IPS-20b (cell line): ENCODE data around the gene TRIML1.

ENCODE experiments used
- H3K27ac ChIP-seq: one replicate; pipeline ENCODE4 v1.5.1; 2013; ENCODE audit warnings: low read length
- H3K27me3 ChIP-seq: 2 replicates; pipeline ENCODE4 v1.6.1; 2013; ENCODE audit warnings: mild to moderate bottlenecking, low read length, inconsistent platforms; ENCODE audit not compliant: insufficient read depth
- H3K36me3 ChIP-seq: 2 replicates; pipeline ENCODE4 v1.6.1; 2013; ENCODE audit warnings: low read depth, mild to moderate bottlenecking, inconsistent platforms, low read length, moderate library complexity; ENCODE audit not compliant: insufficient read depth
- H3K4me1 ChIP-seq: 2 replicates; pipeline ENCODE4 v1.6.1; 2013; ENCODE audit warnings: mild to moderate bottlenecking, control low read depth, inconsistent platforms, low read length, moderate library complexity; ENCODE audit not compliant: insufficient read depth
- H3K4me3 ChIP-seq: 2 replicates; pipeline ENCODE4 v1.5.1; 2013; ENCODE audit warnings: mild to moderate bottlenecking, low read length, inconsistent platforms
- H3K9ac ChIP-seq: 2 replicates; pipeline ENCODE4 v1.6.1; 2013; ENCODE audit warnings: low read depth, mild to moderate bottlenecking, inconsistent platforms, low read length, moderate library complexity
- H3K9me3 ChIP-seq: 2 replicates; pipeline ENCODE4 v1.6.1; 2013; ENCODE audit warnings: mild to moderate bottlenecking, low read depth, low read length, inconsistent platforms; ENCODE audit not compliant: insufficient read depth

The TRIML1 gene

DNA sequence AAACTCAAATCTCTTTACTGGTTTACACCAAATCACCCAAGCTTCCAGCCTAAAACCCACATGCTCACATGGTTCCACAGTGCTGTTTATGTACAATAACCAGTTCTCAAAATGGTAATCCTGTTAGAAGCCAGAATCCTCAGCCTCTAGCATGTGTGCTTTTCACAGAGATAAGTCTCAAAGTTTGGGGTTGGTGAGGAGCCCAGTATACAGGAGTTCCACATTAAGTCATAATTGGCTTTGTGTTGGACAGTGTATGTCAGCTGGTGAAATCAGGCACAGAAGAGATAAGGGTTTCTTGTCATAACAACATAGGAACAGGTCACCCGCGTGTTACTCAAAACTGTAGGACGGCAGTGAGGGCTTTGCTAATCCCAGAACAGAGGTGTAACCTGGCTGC lies at the start of gene TRIML1:
TRIML1 (plus strand) TSS at position 301 of the 400 bp plus-strand sequence. CDS start 118 bp downstream, outside the sequence.
- H3K36me3 ChIP-seq = no peaks in the 10 kb centered on the region

GRCh38 chr4:188092824-188093223 lies 46.4 kb upstream of the TRIML1 start:
- no peak overlapping the region for H3K4me3 ChIP-seq
- H3K9me3 ChIP-seq = no peaks in the 10 kb centered on the region
- no peaks in the 10 kb centered on the region for H3K4me1 ChIP-seq
- no peaks in the 10 kb centered on the region for H3K27me3 ChIP-seq
- no peak overlapping the region for H3K27ac ChIP-seq
- H3K36me3 ChIP-seq = peaks cover 60% of the 10 kb centered on the region
- no peak overlapping the region for H3K9ac ChIP-seq

More for the DNA sequence above, at the start of gene TRIML1:
- Histone ChIP-seq H3K4me1 (0 out of 2 replicates have a peak, but pooled peaks cover 3% of the 10 kb centered on the region), H3K9ac (no peak within 1 kb of the TSS), H3K27ac (no peak within 1 kb of the TSS), H3K9me3 (no peaks in the 10 kb centered on the region), H3K27me3 (no peaks in the 10 kb centered on the region), H3K4me3 (no peak within 1 kb of the TSS)

DNA sequence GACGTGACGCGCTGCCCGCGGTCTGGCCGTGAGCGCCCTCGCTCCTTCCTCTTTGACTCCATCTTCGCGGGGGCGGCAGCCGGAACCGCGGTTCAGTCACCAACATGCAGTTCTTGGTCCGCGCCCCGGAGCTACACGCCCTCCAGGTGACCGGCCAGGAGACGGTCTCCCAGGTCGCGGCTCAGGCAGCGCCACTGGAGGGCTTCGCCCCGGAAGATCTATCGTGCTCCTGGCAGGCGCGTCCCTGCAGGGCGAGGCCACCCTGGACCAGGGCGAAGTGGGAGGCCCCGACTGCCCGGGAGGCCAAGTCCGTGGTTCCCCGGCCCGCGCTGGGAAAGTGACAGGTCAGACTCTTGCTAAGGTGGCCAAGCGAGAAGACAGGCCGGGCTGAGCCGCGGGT lies 32.8 kb upstream of the TRIML1 start:
- H3K36me3 ChIP-seq = peaks cover 34% of the 10 kb centered on the region
- no peaks in the 10 kb centered on the region for H3K27me3 ChIP-seq
- H3K27ac ChIP-seq = peak overlapping the region; percentile 49
- H3K9me3 ChIP-seq = no peaks in the 10 kb centered on the region
- peaks cover 27% of the 10 kb centered on the region; the same call in 1 of the 2 replicates for H3K4me1 ChIP-seq
- H3K4me3 ChIP-seq = no peak overlapping the region
- H3K9ac ChIP-seq = no peak overlapping the region

DNA sequence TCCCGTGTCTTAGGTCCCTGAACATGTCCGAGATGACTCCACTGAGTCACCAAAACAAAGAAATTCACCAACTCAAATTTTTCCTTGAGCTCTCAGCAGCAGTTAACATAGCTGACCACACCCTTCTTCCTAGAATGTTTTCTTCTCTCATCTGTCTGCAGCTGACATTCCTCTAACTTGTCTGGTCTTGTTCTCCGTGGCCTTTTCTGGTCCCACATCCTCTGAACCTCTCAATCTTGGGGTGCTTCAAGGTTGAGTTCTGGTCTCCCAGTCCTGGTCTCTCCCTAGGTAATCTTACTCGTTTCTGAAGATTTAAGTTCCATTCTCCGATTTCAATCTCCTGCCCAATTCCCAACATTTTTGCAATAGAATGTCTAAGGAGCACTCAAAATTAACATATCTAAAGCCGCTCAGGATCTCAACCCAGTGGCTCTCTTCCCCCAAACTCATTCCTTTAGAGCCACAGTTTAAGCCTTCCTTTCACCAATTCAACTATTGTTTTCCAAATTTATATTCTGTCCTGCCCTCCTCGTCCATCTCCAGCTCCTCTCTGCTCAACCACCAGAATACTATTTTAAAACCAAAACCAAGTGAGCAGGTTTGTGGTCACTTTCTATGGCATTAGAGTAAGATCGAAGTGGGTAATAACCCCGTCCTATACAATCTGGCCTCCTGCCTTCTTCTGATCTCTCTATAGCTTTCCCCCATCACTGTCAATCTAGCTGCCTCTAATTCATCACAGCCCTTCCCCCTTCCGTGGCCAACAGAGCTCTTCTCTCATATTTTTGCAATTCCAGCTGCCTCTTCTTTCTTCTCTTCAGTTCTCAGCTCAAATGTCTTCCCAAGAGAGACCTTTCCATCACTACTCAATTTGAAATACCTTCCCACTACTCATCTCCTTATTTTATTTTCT lies 31.1 kb upstream of the TRIML1 start:
- no peaks in the 10 kb centered on the region for H3K9me3 ChIP-seq
- H3K27ac ChIP-seq = peak overlapping the region; percentile 99
- peaks cover 27% of the 10 kb centered on the region; the same call in 1 of the 2 replicates for H3K4me1 ChIP-seq
- H3K4me3 ChIP-seq = peak overlapping the region; percentile 71
- peaks cover 26% of the 10 kb centered on the region for H3K36me3 ChIP-seq
- H3K9ac ChIP-seq = peak overlapping the region; percentile 88
- H3K27me3 ChIP-seq = no peaks in the 10 kb centered on the region

DNA sequence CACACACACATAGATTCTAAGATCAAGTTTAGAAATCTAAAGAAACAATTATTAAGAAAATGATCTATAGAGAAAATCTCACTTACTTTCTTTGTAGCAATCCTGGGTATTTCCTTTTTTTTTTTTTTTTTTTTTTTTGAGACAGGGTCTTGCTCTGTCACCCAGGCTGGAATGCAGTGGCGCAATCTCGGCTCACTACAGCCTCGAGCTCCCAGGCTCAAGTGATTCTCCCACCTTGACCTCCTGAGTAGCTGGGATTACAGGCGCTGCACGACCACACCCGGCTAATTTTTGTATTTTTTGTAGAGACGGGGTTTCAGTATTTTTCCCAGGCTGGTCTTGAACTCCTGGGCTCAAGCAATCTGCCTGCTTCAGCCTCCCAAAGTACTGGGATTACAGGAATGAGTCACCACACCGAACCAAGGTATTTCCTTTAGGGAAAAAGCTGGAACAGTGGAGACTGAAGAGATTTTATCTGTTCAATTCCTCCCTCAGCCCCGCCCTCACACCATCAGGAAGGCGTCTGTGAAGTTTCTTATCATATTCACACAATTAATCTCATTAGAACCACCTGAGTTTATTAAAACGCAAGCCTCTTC lies 30.0 kb upstream of the TRIML1 start, which contains the start of gene TRIML2:
TRIML2 (minus strand) TSS at position 447 of the 599 bp plus-strand sequence. CDS start 4,235 bp downstream, outside the sequence.
- Histone ChIP-seq H3K4me1 (peaks cover 27% of the 10 kb centered on the region; the same call in 1 of the 2 replicates), H3K27ac (peak within 1 kb of the TSS; percentile 99), H3K9me3 (no peaks in the 10 kb centered on the region), H3K36me3 (peaks cover 15% of the 10 kb centered on the region), H3K9ac (peak within 1 kb of the TSS; percentile 88), H3K27me3 (no peaks in the 10 kb centered on the region), H3K4me3 (peak within 1 kb of the TSS; percentile 71)

GRCh38 chr4:188110036-188110435 lies 29.2 kb upstream of the TRIML1 start:
- peak overlapping the region; percentile 99 for H3K27ac ChIP-seq
- H3K27me3 ChIP-seq = no peaks in the 10 kb centered on the region
- peak overlapping the region; percentile 88 for H3K9ac ChIP-seq
- H3K9me3 ChIP-seq = no peaks in the 10 kb centered on the region
- H3K36me3 ChIP-seq = peaks cover 7% of the 10 kb centered on the region
- peaks cover 27% of the 10 kb centered on the region; the same call in 1 of the 2 replicates for H3K4me1 ChIP-seq
- peak overlapping the region; percentile 71; the same call in 1 of the 2 replicates for H3K4me3 ChIP-seq

DNA sequence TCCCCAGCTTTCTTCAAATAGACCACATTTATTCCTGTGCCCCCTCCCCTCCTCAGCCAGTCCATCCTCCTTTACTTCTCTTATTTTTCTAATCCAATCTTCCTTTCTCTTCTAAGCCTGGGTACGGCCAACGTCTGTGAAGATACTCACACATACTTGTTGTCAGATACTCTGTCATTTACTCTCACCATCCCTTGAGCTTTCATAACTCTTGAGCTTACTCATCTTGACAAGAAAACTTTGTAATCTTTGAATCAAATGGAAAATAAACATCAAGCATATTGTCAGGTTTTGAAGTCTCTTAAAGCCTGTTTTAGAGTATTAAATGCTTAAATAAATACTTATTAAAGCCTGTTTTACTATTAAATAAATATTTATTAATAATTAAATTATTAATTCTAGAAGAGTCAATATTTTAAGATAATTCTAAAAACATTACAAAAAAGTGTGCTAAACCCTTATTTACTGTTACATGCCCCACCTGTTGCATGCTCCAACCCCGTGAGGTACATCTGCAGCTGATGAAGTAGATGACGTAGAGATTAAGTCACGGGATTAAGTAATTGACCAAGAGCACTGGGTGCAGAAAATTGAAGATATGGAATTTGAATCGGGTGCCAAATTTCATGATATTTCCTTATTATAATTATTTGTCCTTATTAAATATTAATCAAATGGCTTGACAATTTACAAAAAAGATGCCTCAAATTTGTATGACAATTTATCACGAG lies 28.3 kb upstream of the TRIML1 start:
- H3K27ac ChIP-seq = no peak overlapping the region

DNA sequence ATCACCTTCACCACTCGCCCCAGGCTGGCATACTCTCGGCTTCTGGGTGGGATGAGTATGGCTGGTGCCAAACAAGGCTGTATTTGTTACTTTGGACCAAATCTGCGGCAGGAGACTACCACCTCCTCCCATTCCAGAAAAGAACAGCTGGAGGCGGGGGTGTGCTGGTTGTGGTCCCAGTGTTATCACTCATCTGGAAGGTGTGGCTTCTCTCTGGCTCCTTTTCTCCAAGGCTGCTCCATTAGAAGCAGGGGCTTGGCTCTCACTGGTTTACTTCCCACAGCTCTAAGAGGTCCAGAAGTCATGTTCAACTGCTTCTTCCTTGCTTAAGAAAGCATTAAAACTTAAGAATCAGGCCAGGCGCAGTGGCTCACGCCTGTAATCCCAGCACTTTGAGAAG lies 27.3 kb upstream of the TRIML1 start:
- H3K9me3 ChIP-seq = no peaks in the 10 kb centered on the region
- H3K27me3 ChIP-seq = no peaks in the 10 kb centered on the region
- H3K4me3 ChIP-seq = no peak overlapping the region
- no peak overlapping the region for H3K27ac ChIP-seq
- no peaks in the 10 kb centered on the region for H3K36me3 ChIP-seq
- peaks cover 27% of the 10 kb centered on the region; the same call in 1 of the 2 replicates for H3K4me1 ChIP-seq
- H3K9ac ChIP-seq = no peak overlapping the region

More for the DNA sequence above, 28.3 kb upstream of the TRIML1 start:
- Histone ChIP-seq H3K36me3 (no peaks in the 10 kb centered on the region), H3K27me3 (no peaks in the 10 kb centered on the region), H3K4me3 (no peak overlapping the region), H3K9ac (no peak overlapping the region), H3K4me1 (peaks cover 27% of the 10 kb centered on the region; the same call in 1 of the 2 replicates), H3K9me3 (no peaks in the 10 kb centered on the region)

DNA sequence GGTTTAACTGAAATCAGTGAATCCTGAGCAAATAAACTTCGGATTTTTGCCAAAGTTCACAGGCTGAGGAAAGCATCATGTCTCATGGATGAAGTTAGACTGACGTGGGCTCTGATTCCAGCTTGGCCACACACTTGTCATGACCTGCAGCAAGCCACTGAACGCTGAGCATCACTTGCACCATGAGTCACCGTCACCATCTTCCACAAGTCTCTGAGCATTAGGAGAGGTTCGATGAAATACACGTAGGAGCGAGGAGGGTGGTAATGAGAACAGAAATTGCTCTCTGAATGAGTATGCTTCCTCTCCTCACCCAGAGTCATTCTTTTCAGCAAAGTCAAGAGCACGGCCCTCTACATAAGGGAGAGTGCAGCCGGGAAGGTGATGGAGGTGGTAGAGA lies 26.1 kb upstream of the TRIML1 start:
- H3K4me1 ChIP-seq = peaks cover 16% of the 10 kb centered on the region; the same call in 1 of the 2 replicates
- H3K4me3 ChIP-seq = no peak overlapping the region
- no peak overlapping the region for H3K27ac ChIP-seq
- no peak overlapping the region for H3K9ac ChIP-seq
- no peaks in the 10 kb centered on the region for H3K9me3 ChIP-seq
- no peaks in the 10 kb centered on the region for H3K36me3 ChIP-seq
- H3K27me3 ChIP-seq = no peaks in the 10 kb centered on the region

DNA sequence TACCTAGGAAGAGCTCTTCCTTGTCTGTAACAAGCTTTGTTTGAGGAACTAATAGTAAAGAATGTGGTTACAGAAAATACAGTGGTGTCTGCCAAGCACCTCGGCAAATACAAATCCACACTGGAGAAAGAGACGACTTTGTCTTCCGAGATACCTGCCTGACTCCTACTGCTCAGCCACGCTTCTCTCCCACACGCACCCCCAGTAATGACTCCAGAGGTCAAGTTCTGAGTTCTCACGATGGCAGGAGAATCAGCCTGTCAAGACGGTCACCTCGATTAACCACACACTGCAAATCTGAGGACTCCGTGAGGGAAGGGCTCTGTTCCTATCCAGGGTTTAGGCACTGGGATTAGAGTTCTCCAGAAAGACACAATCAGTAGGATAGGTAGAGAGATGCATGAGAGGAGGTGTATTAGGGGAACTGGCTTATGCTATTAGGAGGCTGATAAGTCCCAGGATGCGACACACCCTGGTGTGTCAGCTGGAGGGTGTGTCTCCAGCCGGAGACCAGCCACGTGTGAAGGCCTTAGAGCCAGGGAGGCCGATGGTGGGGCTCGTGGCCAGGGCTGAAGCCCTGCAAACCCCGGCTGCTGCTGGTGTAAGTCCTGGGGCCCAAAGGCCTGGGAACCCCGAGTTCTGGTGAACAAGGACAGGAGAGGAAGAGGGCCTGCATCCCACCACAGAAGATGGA lies 21.5 kb upstream of the TRIML1 start:
- H3K9ac ChIP-seq = no peak overlapping the region
- no peaks in the 10 kb centered on the region for H3K9me3 ChIP-seq
- peaks cover 11% of the 10 kb centered on the region; the same call in 1 of the 2 replicates for H3K4me1 ChIP-seq
- no peaks in the 10 kb centered on the region for H3K36me3 ChIP-seq
- H3K27ac ChIP-seq = no peak overlapping the region
- no peak overlapping the region for H3K4me3 ChIP-seq
- H3K27me3 ChIP-seq = no peaks in the 10 kb centered on the region

DNA sequence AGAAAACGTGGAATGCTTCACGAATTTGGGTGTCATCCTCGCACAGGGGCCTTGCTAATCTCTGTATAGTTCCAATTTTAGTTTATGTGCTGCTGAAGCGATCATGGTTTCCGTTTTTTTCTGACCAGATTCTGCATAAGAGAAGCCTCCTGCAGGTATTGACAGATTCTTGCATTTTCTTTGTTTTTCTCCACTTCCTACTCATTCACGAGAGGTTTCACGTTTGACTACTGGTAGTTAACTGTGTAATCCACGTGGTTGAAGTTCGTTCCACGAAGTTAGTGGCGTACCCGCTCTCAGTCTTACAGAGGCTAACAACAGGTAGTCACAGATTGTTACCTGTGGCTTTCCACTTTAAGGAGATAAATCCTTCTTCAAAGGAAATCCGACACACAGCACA lies 17.7 kb upstream of the TRIML1 start:
- peak overlapping the region; percentile 7; the same call in 1 of the 2 replicates for H3K9ac ChIP-seq
- H3K9me3 ChIP-seq = no peaks in the 10 kb centered on the region

More for the DNA sequence above, 17.7 kb upstream of the TRIML1 start:
- no peaks in the 10 kb centered on the region for H3K27me3 ChIP-seq
- peak overlapping the region; percentile 1 for H3K27ac ChIP-seq
- no peak overlapping the region; the same call in 1 of the 2 replicates for H3K4me3 ChIP-seq
- H3K36me3 ChIP-seq = no peaks in the 10 kb centered on the region
- H3K4me1 ChIP-seq = peaks cover 11% of the 10 kb centered on the region; the same call in 1 of the 2 replicates
